GM12878 (cell line): ENCODE data around the gene ANKRD11. TPM values are rescaled to one million over a fixed set of nuclear protein-coding genes. Genes with fewer than 3 reads are reported as not detected.
A peak's percentile ranks its signal among the peaks of the same experiment; 100 is the strongest.

Experiments
- ATAC-seq: fragments of 200-7000 bp; cut with Tn5 transposase; 3 replicates; pipeline ENCODE4 v1.9.1; 2020; ENCODE audit warnings: mild to moderate bottlenecking, moderate library complexity
- BruUV-seq: library from RNA; stranded (reverse); fragments of 400-500 nt; replicated peaks from 2 replicates; lab custom pipeline; 2021; lab: Mats Ljungman, UMichigan
- CTCF ChIA-PET: fragments of 300-600 bp; sonication (Branson Sonifier 250); formaldehyde crosslinking; extraction: SDS; loops from one replicate; lab custom pipeline; 2021; ENCODE audit warnings: inconsistent platforms; lab: Yijun Ruan, JAX
- POLR2A ChIA-PET: fragments of 350-600 bp; formaldehyde crosslinking; extraction: SDS; loops from one replicate; lab custom pipeline; 2021; ENCODE audit warnings: inconsistent platforms; lab: Charles Lee
- RAD21 ChIA-PET: fragments of 300-600 bp; sonication (Branson Sonifier 250); formaldehyde crosslinking; loops from one replicate; lab custom pipeline; 2023; ENCODE audit warnings: antibody characterized with exemption; ENCODE audit not compliant: unreplicated experiment; lab: Charles Lee
- SMC1A ChIA-PET: fragments of 300-600 bp; sonication (Branson Sonifier 250); formaldehyde crosslinking; loops from one replicate; lab custom pipeline; 2023; ENCODE audit not compliant: unreplicated experiment, uncharacterized antibody; lab: Charles Lee
- DNase-seq: peaks from one replicate; pipeline ENCODE4 v3.0.0-alpha.2; 2011; ENCODE audit warnings: low read depth, low spot score
- FAIRE-seq: peaks from 3 replicates; lab custom pipeline; 2011; peaks lifted over from hg19 to GRCh38; lab: Jason Lieb, UNC
- H2AFZ ChIP-seq: 2 replicates; pipeline ENCODE4 v1.6.0; 2011; ENCODE audit warnings: low read depth, low read length, control low read depth; ENCODE audit not compliant: control insufficient read depth
- H3K27ac ChIP-seq: 2 replicates; pipeline ENCODE4 v1.5.1; 2011; ENCODE audit warnings: control low read depth; ENCODE audit not compliant: control insufficient read depth, insufficient read depth
- H3K27me3 ChIP-seq, 2 experiments: replicated peaks in 1 of 2; 2 replicates each; pipeline versions ENCODE4 v1.6.0 to v1.6.1; 2011; ENCODE audit warnings: low read length in 1 of 2; ENCODE audit not compliant: control insufficient read depth in 2 of 2, insufficient read depth in 2 of 2
- H3K36me3 ChIP-seq, 2 experiments: 2 replicates each; pipeline ENCODE4 v1.5.1; 2011; ENCODE audit warnings: low read length in 1 of 2; ENCODE audit not compliant: control insufficient read depth in 2 of 2, insufficient read depth in 2 of 2
- H3K4me1 ChIP-seq: 2 replicates; pipeline ENCODE4 v1.6.1; 2011; ENCODE audit warnings: mild to moderate bottlenecking, low read length, moderate library complexity, mixed read lengths; ENCODE audit not compliant: control insufficient read depth, insufficient read depth
- H3K4me2 ChIP-seq: 2 replicates; pipeline ENCODE4 v1.6.0; 2011; ENCODE audit warnings: control low read depth; ENCODE audit not compliant: control insufficient read depth, insufficient read depth
- H3K4me3 ChIP-seq: fragments of 200-600 bp; sonication (generic); 2 replicates; pipeline ENCODE4 v1.5.1; 2016
- H3K79me2 ChIP-seq: 2 replicates; pipeline ENCODE4 v1.6.0; 2011; ENCODE audit warnings: low read length; ENCODE audit not compliant: control insufficient read depth, insufficient read depth
- H3K9ac ChIP-seq: 2 replicates; pipeline ENCODE4 v1.8.0; 2011; ENCODE audit warnings: low read length, control low read depth, mixed read lengths; ENCODE audit not compliant: control insufficient read depth, insufficient read depth
- H3K9me3 ChIP-seq: replicated peaks from 3 replicates; pipeline ENCODE4 v1.5.1; 2011; ENCODE audit warnings: mild to moderate bottlenecking, low read length; ENCODE audit not compliant: control insufficient read depth, insufficient read depth
- H4K20me1 ChIP-seq: 2 replicates; pipeline ENCODE4 v1.6.0; 2011; ENCODE audit not compliant: control insufficient read depth, insufficient read depth
- POLR2A ChIP-seq: IDR thresholded peaks from 2 replicates; pipeline ENCODE4 v1.6.1; 2011; ENCODE audit warnings: low read depth, mild to moderate bottlenecking, low read length
- RB1 ChIP-seq: fragments of 450-650 bp; formaldehyde crosslinking; IDR thresholded peaks from 2 replicates; pipeline ENCODE4 v1.6.1; 2017; ENCODE audit warnings: mild to moderate bottlenecking, borderline replicate concordance
- TBL1XR1 ChIP-seq: IDR thresholded peaks from 2 replicates; pipeline ENCODE4 v1.6.1; 2012; ENCODE audit warnings: low read depth, low read length, improper control_type of control experiment
- WGBS: methylation state at CpG from one replicate; pipeline ENCODE4 v1.1.6; 2016; ENCODE audit warnings: low lambda C conversion rate; ENCODE audit not compliant: insufficient replicate concordance, insufficient coverage; ENCODE audit errors: missing lambda C conversion rate; 5-methylcytosine and 5-hydroxymethylcytosine counted together
- in situ Hi-C: fragments of 300-500 bp; cut with MboI; formaldehyde crosslinking; loops from 9 replicates; pipeline ENCODE4 v1.14.3; 2018; ENCODE audit warnings: mixed read lengths
- intact Hi-C: fragments of 100-400 bp; cut with micrococcal nuclease; formaldehyde crosslinking; loops from one replicate; pipeline ENCODE4 v1.14.2; 2022; ENCODE audit not compliant: unreplicated experiment
- polyA plus RNA-seq, 11 experiments: library from polyadenylated mRNA; depleted of rRNA in 4 of 11; unstranded in 6 of 11; stranded (reverse) in 5 of 11; fragments of >200 nt; fragmentation: Nextera tagmentation in 4 of 11; fragmentation: Illumina TruSeq in 1 of 11; extraction: Ambion mirVana in 4 of 11; extraction: Trizol in 1 of 11; gene quantifications; 1 replicate in 1 of 11; 2 replicates in 10 of 11; pipeline versions ENCODE4 v1.2.1 to v1.2.3, GENCODE V29; 2011 to 2016; ENCODE audit warnings: inconsistent platforms in 2 of 11, missing spikeins in 2 of 11, low read depth in 1 of 11
- total RNA-seq, 4 experiments: library from RNA; depleted of rRNA in 3 of 4; stranded (reverse); fragments of >200 nt in 3 of 4; fragmentation: Illumina TruSeq in 1 of 4; extraction: Trizol in 1 of 4; gene quantifications; 2 replicates each; pipeline versions ENCODE4 v1.2.1 to v1.2.3, GENCODE V29; 2013 to 2021
- TF ChIP-seq, protein P1 (sequence below): IDR thresholded peaks from 2 replicates; pipeline ENCODE4 v1.6.1; 2011; ENCODE audit warnings: borderline replicate concordance, low read depth, mild to moderate bottlenecking, moderate library complexity, mixed read lengths, low read length; ENCODE audit not compliant: insufficient read depth; ENCODE audit errors: extremely low read length

The ANKRD11 gene
- total and polyA plus RNA-seq, 10 of the 15 experiments (the other 5 are each of a cell fraction or from before 2014, with no cell fraction given) = 5.1 to 103 (median 27.4) TPM

GRCh38 chr16:89323120-89323960, 167.0 kb downstream of the ANKRD11 start:
- DNase-seq (no peak), ATAC-seq (no peak), FAIRE-seq (no peak)
- peaks cover 11% of the 10 kb centered on the region for H4K20me1 ChIP-seq
- H3K36me3 ChIP-seq = peaks cover 4 to 7% of the 10 kb centered on the region in 2 experiments; a peak in 3 of 4 replicates
- intact Hi-C loops = loop anchor here (5.0 kb wide), 1 partner anchor 39 kb away; no protein-coding TSS in a partner anchor
- peak overlapping the region; percentile 10 for H3K27ac ChIP-seq
- H3K9me3 ChIP-seq = no peaks in the 10 kb centered on the region
- H3K27me3 ChIP-seq = no peaks in the 10 kb centered on the region
- POLR2A ChIA-PET = interaction anchor here (1.0 to 1.3 kb wide), 2 partner anchors 10 to 165 kb away, joined by 3 read pairs; no protein-coding TSS in a partner anchor
- SMC1A ChIA-PET = interaction anchor here (1.2 to 2.8 kb wide), 2 partner anchors 9 to 38 kb away, joined by 4 to 11 read pairs; no protein-coding TSS in a partner anchor
- no peak overlapping the region for H2AFZ ChIP-seq
- TF ChIP-seq RB1 = no peak
- TF ChIP-seq POLR2A = 0 out of 2 replicates have a peak, but pooled peaks have one; percentile 19
- peaks cover 67% of the 10 kb centered on the region for H3K4me1 ChIP-seq
- H3K9ac ChIP-seq = no peak overlapping the region
- CTCF ChIA-PET = no interaction called here
- no TSS peak for BruUV-seq
- RAD21 ChIA-PET = interaction anchor here (0.6 to 1.7 kb wide), 3 partner anchors 38 to 185 kb away, joined by 3 to 10 read pairs (median 3); partner anchors contain the start of genes SLC22A31 and SPG7
- WGBS = 95% methylated on average over 20 of the region's 26 CpGs
- 0 out of 2 replicates have a peak overlapping the region, but pooled peaks have one; percentile 21 for H3K4me2 ChIP-seq
- no peak overlapping the region for H3K4me3 ChIP-seq
- peaks cover 96% of the 10 kb centered on the region for H3K79me2 ChIP-seq
- in situ Hi-C loops = no loop called here

DNA sequence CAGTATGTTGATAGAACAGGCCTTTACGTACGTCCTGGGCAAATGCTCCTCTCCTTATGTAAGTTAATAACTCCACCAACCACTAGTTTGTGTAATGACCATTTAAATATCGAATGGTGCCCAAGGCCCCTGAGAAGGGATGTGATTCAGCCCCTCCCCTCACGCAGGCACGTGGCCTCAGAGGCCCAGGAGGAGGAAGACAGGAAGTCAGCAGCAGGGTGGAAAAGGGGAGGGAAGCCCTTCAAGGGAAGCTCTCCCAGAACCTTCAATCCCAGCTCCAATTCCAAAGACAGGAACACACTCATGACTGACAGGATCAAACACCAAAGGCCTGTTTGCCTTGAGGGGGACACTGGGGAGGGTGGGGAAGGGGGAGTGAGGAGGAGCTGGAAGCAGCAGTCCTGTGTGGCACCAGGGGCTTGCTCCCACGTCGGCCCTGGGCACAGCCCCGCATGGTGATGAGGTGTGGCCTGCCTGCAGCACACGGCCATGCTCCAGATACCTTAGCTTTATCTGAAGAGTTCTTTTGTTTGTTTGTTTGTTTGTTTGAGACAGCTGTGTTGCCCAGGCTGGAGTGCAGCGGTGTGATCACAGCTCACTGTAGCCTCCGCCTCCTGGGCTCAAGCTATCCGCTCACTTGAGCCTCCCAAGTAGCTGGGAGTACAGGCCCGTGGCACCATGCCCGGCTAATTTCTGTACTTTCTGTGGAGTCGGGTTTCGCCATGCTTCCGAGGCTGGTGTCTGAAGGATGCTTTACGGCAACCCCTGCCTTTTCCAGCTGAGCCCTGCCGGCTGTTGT, 167.8 kb downstream of the ANKRD11 start:
- H3K4me1 ChIP-seq = peaks cover 70% of the 10 kb centered on the region
- 89% methylated on average over 19 of the region's 19 CpGs for whole genome bisulfite sequencing
- intact Hi-C loops = loop anchor here (5.0 kb wide), 1 partner anchor 40 kb away; no protein-coding TSS in a partner anchor

More for the DNA sequence above, 167.8 kb downstream of the ANKRD11 start:
- Histone ChIP-seq H3K4me2 (no peak overlapping the region), H4K20me1 (peaks cover 11% of the 10 kb centered on the region), H3K27me3 (no peaks in the 10 kb centered on the region), H3K36me3 (peaks cover 7% of the 10 kb centered on the region in 2 experiments; a peak in 3 of 4 replicates), H3K9me3 (no peaks in the 10 kb centered on the region), H3K9ac (no peak overlapping the region), H3K27ac (no peak overlapping the region), H3K4me3 (no peak overlapping the region), H3K79me2 (peaks cover 96% of the 10 kb centered on the region), H2AFZ (no peak overlapping the region)
- ATAC-seq = no peak
- no TSS peak for BruUV-seq
- SMC1A ChIA-PET = interaction anchor here (2.8 kb wide), 1 partner anchor 39 kb away, joined by 11 read pairs; no protein-coding TSS in a partner anchor
- TF ChIP-seq TBL1XR1 = no peak
- TF ChIP-seq, protein P1, sequence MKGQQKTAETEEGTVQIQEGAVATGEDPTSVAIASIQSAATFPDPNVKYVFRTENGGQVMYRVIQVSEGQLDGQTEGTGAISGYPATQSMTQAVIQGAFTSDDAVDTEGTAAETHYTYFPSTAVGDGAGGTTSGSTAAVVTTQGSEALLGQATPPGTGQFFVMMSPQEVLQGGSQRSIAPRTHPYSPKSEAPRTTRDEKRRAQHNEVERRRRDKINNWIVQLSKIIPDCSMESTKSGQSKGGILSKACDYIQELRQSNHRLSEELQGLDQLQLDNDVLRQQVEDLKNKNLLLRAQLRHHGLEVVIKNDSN = peak; percentile 25
- POLR2A ChIA-PET = interaction anchor here (0.6 kb wide), 1 partner anchor 130 kb away, joined by 6 read pairs; no protein-coding TSS in a partner anchor
- DNase-seq = no peak
- RAD21 ChIA-PET = interaction anchor here (0.6 kb wide), 1 partner anchor 122 kb away, joined by 3 read pairs; the partner anchor contains the start of gene SLC22A31
- FAIRE-seq = no peak
- in situ Hi-C loops = no loop called here
- CTCF ChIA-PET = no interaction called here
